K562 (cell line): ENCODE data around the gene ESRRB.

Experiments
- ETS1 ChIP-seq: conservative IDR thresholded peaks from 2 replicates; pipeline ENCODE4 v1.6.1; 2011; ENCODE audit warnings: low read depth, mild to moderate bottlenecking, low read length; ENCODE audit not compliant: control insufficient read depth
- EZH2 ChIP-seq: IDR thresholded peaks from 2 replicates; pipeline ENCODE4 v1.6.1; 2012; ENCODE audit warnings: low read depth, mild to moderate bottlenecking, inconsistent platforms, low read length, borderline replicate concordance
- HSF4 ChIP-seq: fragments of 250-450 bp; sonication (Bioruptor Pico); IDR thresholded peaks from 2 replicates; pipeline ENCODE4 v2.1.2; 2022; ENCODE audit warnings: mild to moderate bottlenecking, moderate library complexity, borderline replicate concordance
- IRF1 ChIP-seq: sonication (generic); formaldehyde crosslinking; IDR thresholded peaks from 2 replicates; pipeline ENCODE4 v1.8.0; 2022; ENCODE audit warnings: missing genetic modification reagents, mild to moderate bottlenecking, borderline replicate concordance
- MAX ChIP-seq: sonication (generic); formaldehyde crosslinking; IDR thresholded peaks from 2 replicates; pipeline ENCODE4 v1.9.0; 2022; ENCODE audit warnings: mild to moderate bottlenecking, missing genetic modification reagents
- NFIC ChIP-seq: fragments of 450-650 bp; IDR thresholded peaks from 2 replicates; pipeline ENCODE4 v1.6.1; 2017; ENCODE audit warnings: mild to moderate bottlenecking, inconsistent platforms
- NRF1 ChIP-seq, 2 experiments: fragments of 450-650 bp; IDR thresholded peaks in 1 of 2; conservative IDR thresholded peaks in 1 of 2; 2 replicates each; pipeline ENCODE4 v1.6.1; 2014; ENCODE audit warnings: mild to moderate bottlenecking in 2 of 2
- RBM15 ChIP-seq: fragments of 200-400 bp; formaldehyde crosslinking; IDR thresholded peaks from 2 replicates; pipeline ENCODE4 v1.6.1; 2018; ENCODE audit warnings: mild to moderate bottlenecking, low read length, moderate library complexity; ENCODE audit not compliant: insufficient read depth
- SIN3A ChIP-seq, 2 experiments: fragments of 150-350 bp in 1 of 2; IDR thresholded peaks; 2 replicates each; pipeline ENCODE4 v1.6.1; 2011 to 2016; ENCODE audit warnings: borderline replicate concordance in 2 of 2, low read depth in 2 of 2, low read length in 2 of 2, mild to moderate bottlenecking in 2 of 2, moderate library complexity in 2 of 2; ENCODE audit not compliant: control insufficient read depth in 1 of 2

- TF ChIP-seq ETS1 (no peak), SIN3A (IDR thresholded peaks at IDR 0.05; ENCODE audit: borderline replicate concordance in 2 of 2, control insufficient read depth in 1 of 2, low read depth in 2 of 2, low read length in 2 of 2) (no peak), NFIC (no peak), NRF1 (conservative IDR thresholded peaks at IDR 0.05 in 1 of 2, IDR thresholded peaks at IDR 0.05 in 1 of 2) (no peak), HSF4 (CRISPR knock-in tag) (no peak), EZH2 (no peak), RBM15 (no peak), IRF1 (no peak), MAX (CRISPR knock-in tag) (no peak)
These were observed 63.4 kb downstream of the ESRRB start for GRCh38 chr14:76439237-76439775.
